ENCODE results near the gene TGFB3. TPM values are rescaled to one million over a fixed set of nuclear protein-coding genes. Genes with fewer than 3 reads are reported as not detected.

Gene TGFB3
- total RNA-seq, 1 experiment from 2014 or later = 1.6 TPM

DNA sequence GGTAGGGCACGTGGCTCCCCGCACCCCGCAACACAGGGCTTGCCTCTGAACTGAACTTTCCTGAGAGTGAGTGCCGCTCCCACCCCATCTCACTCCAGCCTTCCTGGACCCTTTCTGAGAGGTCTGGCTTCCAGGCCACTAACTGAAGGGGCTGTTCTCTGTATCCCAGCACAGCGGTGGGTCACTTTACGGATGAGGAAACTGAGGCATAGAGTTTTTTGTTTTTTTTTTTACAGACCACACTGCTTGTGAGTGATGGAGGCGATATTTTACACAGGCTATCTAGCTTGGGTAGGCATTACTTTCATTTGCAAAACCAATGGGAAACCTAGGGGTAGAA, 1.2 kb upstream of the TGFB3 start (continued):
- TF ChIP-seq, protein P1, sequence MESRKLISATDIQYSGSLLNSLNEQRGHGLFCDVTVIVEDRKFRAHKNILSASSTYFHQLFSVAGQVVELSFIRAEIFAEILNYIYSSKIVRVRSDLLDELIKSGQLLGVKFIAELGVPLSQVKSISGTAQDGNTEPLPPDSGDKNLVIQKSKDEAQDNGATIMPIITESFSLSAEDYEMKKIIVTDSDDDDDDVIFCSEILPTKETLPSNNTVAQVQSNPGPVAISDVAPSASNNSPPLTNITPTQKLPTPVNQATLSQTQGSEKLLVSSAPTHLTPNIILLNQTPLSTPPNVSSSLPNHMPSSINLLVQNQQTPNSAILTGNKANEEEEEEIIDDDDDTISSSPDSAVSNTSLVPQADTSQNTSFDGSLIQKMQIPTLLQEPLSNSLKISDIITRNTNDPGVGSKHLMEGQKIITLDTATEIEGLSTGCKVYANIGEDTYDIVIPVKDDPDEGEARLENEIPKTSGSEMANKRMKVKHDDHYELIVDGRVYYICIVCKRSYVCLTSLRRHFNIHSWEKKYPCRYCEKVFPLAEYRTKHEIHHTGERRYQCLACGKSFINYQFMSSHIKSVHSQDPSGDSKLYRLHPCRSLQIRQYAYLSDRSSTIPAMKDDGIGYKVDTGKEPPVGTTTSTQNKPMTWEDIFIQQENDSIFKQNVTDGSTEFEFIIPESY (IDR thresholded peaks at IDR 0.05; ENCODE audit: extremely low read depth, insufficient replicate concordance, low read length) = no peak
- no peak for TF ChIP-seq TCF7L2 (IDR thresholded peaks at IDR 0.05; ENCODE audit: borderline replicate concordance, extremely low read depth, insufficient read depth, insufficient read length)
- TF ChIP-seq ELF1 (IDR thresholded peaks at IDR 0.05; ENCODE audit: borderline replicate concordance, low read depth) = no peak
- TF ChIP-seq YY1 (IDR thresholded peaks at IDR 0.05; ENCODE audit: extremely low read depth, insufficient replicate concordance, low read depth, low read length) = no peak
- TF ChIP-seq FOSL1 (IDR thresholded peaks at IDR 0.05; ENCODE audit: low read depth) = no peak
- no peak for TF ChIP-seq EZH2 (IDR thresholded peaks at IDR 0.05)
- TF ChIP-seq, protein P2, sequence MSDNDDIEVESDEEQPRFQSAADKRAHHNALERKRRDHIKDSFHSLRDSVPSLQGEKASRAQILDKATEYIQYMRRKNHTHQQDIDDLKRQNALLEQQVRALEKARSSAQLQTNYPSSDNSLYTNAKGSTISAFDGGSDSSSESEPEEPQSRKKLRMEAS (IDR thresholded peaks at IDR 0.05) = no peak
- TF ChIP-seq EGR1 (IDR thresholded peaks at IDR 0.05; ENCODE audit: low read depth) = no peak

DNA sequence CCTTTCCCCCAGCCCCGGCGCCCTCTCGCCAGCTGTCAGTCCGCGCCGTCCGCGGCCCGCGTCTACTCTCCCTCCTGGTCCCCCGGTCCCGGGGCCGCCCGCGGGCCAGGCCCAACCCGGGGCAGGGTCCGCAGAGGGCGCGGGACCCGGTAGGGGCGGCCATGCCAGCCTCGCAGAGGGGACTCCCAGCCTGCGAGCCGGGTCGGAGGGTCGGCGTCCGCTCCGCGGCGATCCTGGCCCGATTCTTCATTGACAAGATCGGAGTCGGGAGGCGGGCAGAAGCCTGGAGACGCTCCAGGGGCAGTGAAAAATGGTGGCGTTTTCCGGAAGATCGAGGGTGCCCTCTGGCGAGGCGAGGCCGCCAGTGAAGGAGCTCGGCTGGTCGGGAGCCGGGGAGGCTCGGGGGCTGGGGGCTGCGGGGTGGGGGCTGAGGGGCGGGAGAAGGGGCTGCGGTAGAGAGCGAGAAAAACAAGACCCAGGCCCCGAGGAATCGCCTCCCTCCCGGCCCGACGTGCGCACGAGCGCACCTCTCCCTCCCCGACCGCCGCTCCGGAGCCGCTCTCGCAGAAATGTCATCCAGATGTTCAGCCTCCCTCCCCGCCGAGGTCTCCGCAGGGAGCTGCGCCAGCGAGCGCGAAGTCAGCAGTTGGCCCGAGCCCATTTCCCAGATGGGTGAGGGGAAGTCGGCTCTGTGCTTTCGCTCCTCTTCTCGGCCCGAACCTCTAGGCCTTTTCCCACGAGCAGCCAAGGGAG, 647 bp upstream of the TGFB3 start:
- ChIA-PET RAD21 (ENCODE audit: low non-redundant PET in 1 of 2, low total read pairs in 2 of 2, uncharacterized antibody in 2 of 2, unreplicated experiment in 2 of 2) (interaction anchor here (0.6 to 3.3 kb wide), 12 partner anchors 71 to 370 kb away, joined by 3 to 16 read pairs (median 4); no protein-coding TSS in a partner anchor), CTCF (interaction anchor here (0.6 to 7.2 kb wide), 24 partner anchors 9 to 666 kb away, joined by 3 to 176 read pairs (median 5); partner anchors contain the start of genes ERG28 and TTLL5), POLR2A (interaction anchor here (1.0 to 1.5 kb wide), 3 partner anchors 76 to 274 kb away, joined by 4 to 9 read pairs (median 5); no protein-coding TSS in a partner anchor)
- DNase-seq (ENCODE audit: low read depth, low spot score) (peak; percentile 51), ATAC-seq (peak; percentile 76)
- peak overlapping the region; percentile 99 for H3K4me2 ChIP-seq (ENCODE audit: low read length)
- H3K4me3 ChIP-seq (replicated peaks in 1 of 2; ENCODE audit: low read depth in 1 of 2, low read length in 2 of 2) = peak overlapping the region; percentile 53 to 86
- H3K9me3 ChIP-seq (ENCODE audit: control insufficient read depth in 1 of 2, insufficient read depth in 1 of 2, low read depth in 1 of 2, low read length in 2 of 2) = no peaks in the 10 kb centered on the region
- intact Hi-C loops (cut with micrococcal nuclease) = loop anchor here (1.0 kb wide), 3 partner anchors 188 to 405 kb away; no protein-coding TSS in a partner anchor
- no TSS peak for BruUV-seq (replicated peaks)
- no peaks in the 10 kb centered on the region for H3K27me3 ChIP-seq (ENCODE audit: insufficient read depth, low read length)
- H3K79me2 ChIP-seq (ENCODE audit: insufficient read depth, low read length) = 0 out of 2 replicates have a peak, but pooled peaks cover 2% of the 10 kb centered on the region
- no peaks in the 10 kb centered on the region for H3K9me2 ChIP-seq (ENCODE audit: insufficient read depth)
- H3K27ac ChIP-seq (ENCODE audit: low read depth, low read length) = peak overlapping the region; percentile 42; the same call in 1 of the 2 replicates
- no peaks in the 10 kb centered on the region for H3K36me3 ChIP-seq (ENCODE audit: control insufficient read depth in 1 of 2, insufficient read depth in 2 of 2, low read length in 2 of 2)
- no peaks in the 10 kb centered on the region for H4K20me1 ChIP-seq (ENCODE audit: insufficient read depth)
- no peak for TF ChIP-seq ZNF274 (IDR thresholded peaks at IDR 0.05; ENCODE audit: low read depth, low read length)
- peak; percentile 12 for TF ChIP-seq YY1 (IDR thresholded peaks at IDR 0.05; ENCODE audit: extremely low read depth, insufficient replicate concordance, low read depth, low read length)
- peak; percentile 58 for TF ChIP-seq ZFX (IDR thresholded peaks at IDR 0.05)
- TF ChIP-seq POLR2A (IDR thresholded peaks at IDR 0.05; ENCODE audit: borderline replicate concordance, extremely low read depth, insufficient read depth, insufficient read length) = no peak
- TF ChIP-seq, protein P1 (IDR thresholded peaks at IDR 0.05; ENCODE audit: extremely low read depth, insufficient replicate concordance, low read length) = no peak
- TF ChIP-seq TCF7L2 (IDR thresholded peaks at IDR 0.05; ENCODE audit: borderline replicate concordance, extremely low read depth, insufficient read depth, insufficient read length) = no peak
- TF ChIP-seq SIN3A (IDR thresholded peaks at IDR 0.05; ENCODE audit: low read depth) = no peak; the same call in 1 of the 2 replicates
- TF ChIP-seq, protein P2 (IDR thresholded peaks at IDR 0.05) = peak; percentile 21; the same call in 1 of the 2 replicates
- TF ChIP-seq, protein P3, sequence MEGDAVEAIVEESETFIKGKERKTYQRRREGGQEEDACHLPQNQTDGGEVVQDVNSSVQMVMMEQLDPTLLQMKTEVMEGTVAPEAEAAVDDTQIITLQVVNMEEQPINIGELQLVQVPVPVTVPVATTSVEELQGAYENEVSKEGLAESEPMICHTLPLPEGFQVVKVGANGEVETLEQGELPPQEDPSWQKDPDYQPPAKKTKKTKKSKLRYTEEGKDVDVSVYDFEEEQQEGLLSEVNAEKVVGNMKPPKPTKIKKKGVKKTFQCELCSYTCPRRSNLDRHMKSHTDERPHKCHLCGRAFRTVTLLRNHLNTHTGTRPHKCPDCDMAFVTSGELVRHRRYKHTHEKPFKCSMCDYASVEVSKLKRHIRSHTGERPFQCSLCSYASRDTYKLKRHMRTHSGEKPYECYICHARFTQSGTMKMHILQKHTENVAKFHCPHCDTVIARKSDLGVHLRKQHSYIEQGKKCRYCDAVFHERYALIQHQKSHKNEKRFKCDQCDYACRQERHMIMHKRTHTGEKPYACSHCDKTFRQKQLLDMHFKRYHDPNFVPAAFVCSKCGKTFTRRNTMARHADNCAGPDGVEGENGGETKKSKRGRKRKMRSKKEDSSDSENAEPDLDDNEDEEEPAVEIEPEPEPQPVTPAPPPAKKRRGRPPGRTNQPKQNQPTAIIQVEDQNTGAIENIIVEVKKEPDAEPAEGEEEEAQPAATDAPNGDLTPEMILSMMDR (IDR thresholded peaks at IDR 0.05 in 2 of 3, conservative IDR thresholded peaks at IDR 0.05 in 1 of 3; ENCODE audit: borderline replicate concordance in 1 of 3, insufficient read depth in 1 of 3, low read depth in 2 of 3, low read length in 2 of 3) = peak; percentile 44 to 69 (median 52); a peak in 5 of 6 replicates
- peak; percentile 83 for TF ChIP-seq RAD21 (IDR thresholded peaks at IDR 0.05; ENCODE audit: low read depth)
- TF ChIP-seq POLR2AphosphoS5 (IDR thresholded peaks at IDR 0.05; ENCODE audit: low read depth, low read length) = no peak
- peaks cover 12 to 27% of the 10 kb centered on the region in 2 experiments for H3K4me1 ChIP-seq (ENCODE audit: control insufficient read depth in 1 of 2, insufficient read depth in 2 of 2, low read length in 2 of 2)
- peak overlapping the region; percentile 84 for H2AFZ ChIP-seq (ENCODE audit: low read depth, low read length, poor library complexity, severe bottlenecking)
- H3K9ac ChIP-seq (ENCODE audit: low read length) = peak overlapping the region; percentile 77
